Mesangial cell (primary cell): ENCODE measurements around the gene DHPS. TPM values are rescaled to one million over a fixed set of nuclear protein-coding genes. Genes with fewer than 3 reads are reported as not detected.

ENCODE experiments used
- total RNA-seq: library from RNA; depleted of rRNA; stranded (reverse); fragments of >200 nt; gene quantifications from 2 replicates; pipeline ENCODE4 v1.2.3, GENCODE V29; 2015

Gene DHPS
- 65.2 and 76.4 TPM in 2 replicates for total RNA-seq

GRCh38 chr19:12681074-12681987 is at the start of gene DHPS:
DHPS (minus strand) TSS chr19:12681880; CDS start chr19:12681766, 114 bp downstream.

DNA sequence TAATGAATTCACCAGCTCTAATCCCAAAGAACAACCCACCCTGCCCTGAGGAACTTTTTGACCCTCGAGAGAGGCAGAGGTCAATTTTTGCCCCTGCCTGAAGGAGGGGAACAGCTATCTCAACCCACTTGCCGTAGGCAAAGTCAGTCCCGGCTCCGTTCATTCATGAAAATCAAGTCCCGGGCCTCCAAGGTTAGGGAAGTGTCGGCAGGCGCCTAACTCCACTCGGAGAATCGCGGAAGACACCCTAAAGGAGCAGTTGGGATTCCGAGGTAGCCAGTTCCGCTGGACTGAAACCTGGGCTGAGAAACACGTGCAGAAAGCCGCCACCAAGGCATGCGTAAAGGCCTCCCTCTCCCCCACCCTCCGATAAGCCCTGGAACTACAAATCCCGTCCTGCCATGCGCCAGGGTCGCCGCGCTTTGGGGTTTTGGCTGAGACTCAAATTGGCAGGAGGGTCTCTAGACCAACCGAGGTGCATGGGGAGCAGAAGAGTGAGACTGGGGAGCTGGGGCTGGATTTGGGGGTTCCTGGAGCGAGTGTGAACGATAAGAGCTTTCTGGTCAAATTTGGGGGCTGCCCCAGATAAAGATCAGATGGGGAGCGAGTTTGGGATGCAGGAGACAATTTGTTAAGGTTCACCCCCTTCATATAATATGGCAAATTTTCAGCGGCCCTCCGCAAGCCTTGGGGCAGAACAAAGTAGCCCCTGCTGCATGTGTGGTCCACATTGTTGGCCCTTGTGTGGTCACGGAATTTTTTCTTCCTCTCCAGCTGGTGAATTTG is 42.2 kb upstream of the DHPS start, which contains the start of gene TNPO2:
Gene TNPO2 (minus strand): TSS at position 292 of the 786 bp plus-strand sequence. CDS start 2,955 bp downstream, outside the sequence.

DNA sequence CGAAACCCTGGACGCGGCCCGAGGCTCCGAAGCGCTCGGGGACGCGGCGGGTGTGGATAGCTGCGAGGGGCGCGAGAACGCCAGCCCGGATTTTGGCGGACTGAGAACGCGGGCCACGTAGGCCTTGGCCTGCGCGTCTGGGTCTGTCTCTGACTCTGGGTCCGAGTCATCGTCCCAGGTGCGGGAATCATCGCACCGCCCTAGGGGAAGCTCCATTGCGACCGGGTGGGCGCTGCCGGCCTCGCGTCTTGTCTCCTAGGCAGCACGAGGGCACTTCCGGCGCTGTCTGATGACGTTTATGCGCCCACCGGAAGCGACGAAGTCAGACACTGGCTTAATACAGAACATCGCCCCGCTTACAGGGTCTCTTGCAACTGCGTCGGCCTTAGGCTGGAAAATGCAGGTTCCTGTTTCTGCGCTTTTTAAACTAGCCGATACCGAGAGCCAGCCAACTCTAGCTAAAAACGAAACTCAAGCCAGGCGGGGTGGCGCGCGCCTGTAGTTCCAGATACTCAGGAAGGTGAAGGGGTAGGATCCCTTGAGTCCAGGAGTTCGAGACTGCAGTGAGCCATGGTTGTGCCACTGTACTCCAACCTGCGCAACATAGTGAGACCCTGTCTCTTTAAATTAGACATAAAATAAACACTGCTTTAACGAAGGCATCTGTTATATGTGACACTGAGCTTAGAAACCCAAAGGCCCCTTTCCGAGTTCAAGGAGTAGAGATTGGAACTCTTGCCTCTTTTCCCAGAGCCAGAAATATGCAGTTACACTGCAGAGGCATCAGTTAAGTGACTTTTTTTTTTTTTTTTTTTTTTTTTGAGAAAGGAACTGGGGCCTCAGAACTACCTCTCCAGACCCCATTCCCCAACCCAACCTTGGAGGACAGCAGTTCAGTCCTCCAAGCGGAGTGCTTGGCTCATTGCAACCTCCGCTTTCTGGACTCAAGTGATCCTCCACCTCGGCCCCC is 15.0 kb upstream of the DHPS start, which contains the start of gene FBXW9:
Gene FBXW9 (minus strand): TSS at position 266 of the 970 bp plus-strand sequence. CDS start 50 bp downstream, at position 216.

GRCh38 chr19:12687496-12688196 is 6.0 kb upstream of the DHPS start, which contains the start of gene GNG14:
GNG14 (plus strand) TSS chr19:12687998; CDS start chr19:12688049, 51 bp downstream.

DNA sequence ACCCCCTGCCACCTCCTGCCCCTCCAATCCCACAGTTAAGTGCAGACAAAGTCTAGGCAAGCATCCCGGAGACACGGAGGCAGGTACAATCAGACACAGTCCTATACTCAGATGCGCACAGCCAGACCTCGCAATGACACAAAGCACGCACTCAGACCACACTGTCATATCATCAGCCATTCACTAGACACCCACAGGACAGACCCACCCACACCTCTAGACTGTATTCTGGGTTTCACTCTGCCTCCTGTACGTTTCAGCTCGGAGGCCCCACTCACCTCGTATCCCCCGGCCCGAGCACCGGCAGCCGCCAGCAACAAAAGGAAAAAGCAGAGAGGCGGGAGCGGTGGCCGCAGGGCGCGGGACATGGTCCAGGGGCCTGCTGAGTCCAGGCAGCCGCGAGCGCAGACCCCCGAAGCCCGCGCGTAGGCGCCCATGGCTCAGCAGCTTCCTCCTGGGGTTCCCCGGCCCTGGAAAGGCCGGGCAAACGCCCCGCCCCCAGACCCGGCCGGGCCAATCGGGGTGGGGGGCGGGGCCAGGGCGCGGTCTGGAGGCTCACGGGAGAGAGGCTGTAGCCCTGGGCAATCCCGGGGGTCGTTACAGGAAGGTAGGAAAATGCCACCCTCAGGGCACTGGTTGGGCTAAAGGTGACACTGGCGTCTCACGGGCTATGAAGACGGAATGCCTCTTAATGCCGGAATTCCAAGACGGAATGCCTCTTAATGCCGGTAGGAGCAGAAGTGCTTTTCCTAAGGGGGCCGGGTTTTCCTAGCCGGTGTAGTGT is 15.2 kb downstream of the DHPS start, which contains the start of the genes MAN2B1 and WDR83:
Gene MAN2B1 (minus strand): TSS at position 478 of the 784 bp plus-strand sequence. CDS start 41 bp downstream, at position 437.
Gene WDR83 (plus strand): TSS at position 543 of the 784 bp plus-strand sequence. CDS start 2,984 bp downstream, outside the sequence.

Other genes with a start within 250 kb of the DHPS start
- gene ZNF443, start 240.9 kb downstream of the DHPS start, total RNA-seq: 1.9 and 2.0 TPM in 2 replicates
- 0.81 and 1.6 TPM in 2 replicates for gene ZNF709, start 197.1 kb downstream of the DHPS start, total RNA-seq
- 2.3 and 2.9 TPM in 2 replicates for gene ZNF564, start 130.4 kb downstream of the DHPS start, total RNA-seq
- gene ZNF490, start 71.1 kb downstream of the DHPS start, total RNA-seq: 2.4 and 4.2 TPM in 2 replicates
- 6.0 and 8.1 TPM in 2 replicates for gene ZNF791, start 71.0 kb downstream of the DHPS start, total RNA-seq
- 44.3 and 78.7 TPM in 2 replicates for gene MAN2B1, start 15.1 kb downstream of the DHPS start, total RNA-seq
- gene WDR83, start 15.1 kb downstream of the DHPS start, total RNA-seq: 8.5 and 10.4 TPM in 2 replicates
- gene GNG14, start 6.1 kb upstream of the DHPS start, total RNA-seq: not detected in 2 replicates
- gene FBXW9, start 14.8 kb upstream of the DHPS start, total RNA-seq: 25.1 and 30.7 TPM in 2 replicates
- 44.5 and 46.6 TPM in 2 replicates for gene TNPO2, start 42.1 kb upstream of the DHPS start, total RNA-seq
- 221 and 294 TPM in 2 replicates for gene TRIR, start 52.8 kb upstream of the DHPS start, total RNA-seq
- 127 and 130 TPM in 2 replicates for gene GET3, start 55.6 kb upstream of the DHPS start, total RNA-seq
- 0.38 TPM in 1 of 2 replicates, not detected in the other for gene BEST2, start 69.9 kb upstream of the DHPS start, total RNA-seq
- gene HOOK2, start 93.7 kb upstream of the DHPS start, total RNA-seq: 7.3 and 13.2 TPM in 2 replicates
- gene JUNB, start 109.6 kb upstream of the DHPS start, total RNA-seq: 176 and 209 TPM in 2 replicates
- 394 and 417 TPM in 2 replicates for gene PRDX2, start 119.9 kb upstream of the DHPS start, total RNA-seq
- gene THSD8, start 120.2 kb upstream of the DHPS start, total RNA-seq: 0.76 TPM in 1 of 2 replicates, not detected in the other
- gene RNASEH2A, start 124.7 kb upstream of the DHPS start, total RNA-seq: 12.3 and 59.2 TPM in 2 replicates
- not detected in 2 replicates for gene RTBDN, start 152.7 kb upstream of the DHPS start, total RNA-seq
- gene MAST1, start 156.6 kb upstream of the DHPS start, total RNA-seq: 0.49 and 1.0 TPM in 2 replicates
- gene DNASE2, start 199.6 kb upstream of the DHPS start, total RNA-seq: 23.1 and 54.4 TPM in 2 replicates
- not detected in 2 replicates for gene KLF1, start 205.3 kb upstream of the DHPS start, total RNA-seq
- 32.6 and 60.9 TPM in 2 replicates for gene GCDH, start 209.3 kb upstream of the DHPS start, total RNA-seq
- gene SYCE2, start 237.4 kb upstream of the DHPS start, total RNA-seq: 0.25 and 0.33 TPM in 2 replicates